HepG2 (cell line): Measurements from ENCODE around the gene PIEZO1. TPM values are rescaled to one million over a fixed set of nuclear protein-coding genes. Genes with fewer than 3 reads are reported as not detected.

ENCODE experiments used
- ARNT2 ChIP-seq: sonication (generic); formaldehyde crosslinking; IDR thresholded peaks from 2 replicates; pipeline ENCODE4 v1.8.0; 2022; ENCODE audit warnings: mild to moderate bottlenecking, low read depth, missing genetic modification reagents, moderate library complexity
- CCDC6 ChIP-seq: sonication (generic); formaldehyde crosslinking; IDR thresholded peaks from 2 replicates; pipeline ENCODE4 v1.8.1; 2022; ENCODE audit warnings: mild to moderate bottlenecking, missing genetic modification reagents, moderate library complexity
- ELF4 ChIP-seq: sonication (generic); formaldehyde crosslinking; IDR thresholded peaks from 2 replicates; pipeline ENCODE4 v1.5.0; 2020; ENCODE audit warnings: missing genetic modification reagents, mild to moderate bottlenecking, moderate library complexity, borderline replicate concordance
- FOSL2 ChIP-seq: sonication (generic); formaldehyde crosslinking; IDR thresholded peaks from 2 replicates; pipeline ENCODE4 v1.4.0; 2020; ENCODE audit warnings: missing genetic modification reagents
- KDM5B ChIP-seq: sonication (generic); formaldehyde crosslinking; IDR thresholded peaks from 2 replicates; pipeline ENCODE4 v1.4.0; 2020; ENCODE audit warnings: missing genetic modification reagents, mild to moderate bottlenecking, borderline replicate concordance
- NR2C2 ChIP-seq: sonication (generic); formaldehyde crosslinking; IDR thresholded peaks from 2 replicates; pipeline ENCODE4 v1.4.0; 2020; ENCODE audit warnings: missing genetic modification reagents, mild to moderate bottlenecking, moderate library complexity, borderline replicate concordance
- NR2F6 ChIP-seq, 2 experiments: IDR thresholded peaks; 2 replicates each; pipeline ENCODE4 v1.6.1; 2016; ENCODE audit warnings: antibody characterized with exemption in 1 of 2, mild to moderate bottlenecking in 1 of 2
- REL ChIP-seq: sonication (generic); formaldehyde crosslinking; conservative IDR thresholded peaks from 2 replicates; pipeline ENCODE4 v1.8.0; 2022; ENCODE audit warnings: mild to moderate bottlenecking, missing genetic modification reagents, moderate library complexity
- SMAD1 ChIP-seq: sonication (generic); formaldehyde crosslinking; IDR thresholded peaks from 2 replicates; pipeline ENCODE4 v1.4.0; 2020; ENCODE audit warnings: missing genetic modification reagents, low read depth, mild to moderate bottlenecking, borderline replicate concordance
- SMARCE1 ChIP-seq: fragments of 450-650 bp; IDR thresholded peaks from 2 replicates; pipeline ENCODE4 v1.6.1; 2017; ENCODE audit warnings: borderline replicate concordance
- SP4 ChIP-seq: sonication (generic); formaldehyde crosslinking; IDR thresholded peaks from 2 replicates; pipeline ENCODE4 v1.8.1; 2023; ENCODE audit warnings: mild to moderate bottlenecking, missing genetic modification reagents
- ZFP62 ChIP-seq: sonication (generic); formaldehyde crosslinking; IDR thresholded peaks from 2 replicates; pipeline ENCODE4 v1.4.0; 2020; ENCODE audit warnings: missing genetic modification reagents
- ZNF12 ChIP-seq: sonication (generic); formaldehyde crosslinking; IDR thresholded peaks from 2 replicates; pipeline ENCODE4 v1.5.0; 2020; ENCODE audit warnings: missing genetic modification reagents
- ZNF430 ChIP-seq: sonication (generic); formaldehyde crosslinking; IDR thresholded peaks from 2 replicates; pipeline ENCODE4 v1.9.0; 2021; ENCODE audit warnings: mild to moderate bottlenecking, missing genetic modification reagents
- ZNF569 ChIP-seq: sonication (generic); formaldehyde crosslinking; IDR thresholded peaks from 2 replicates; pipeline ENCODE4 v1.5.0; 2020; ENCODE audit warnings: mild to moderate bottlenecking, missing genetic modification reagents, moderate library complexity, borderline replicate concordance
- polyA plus RNA-seq, 8 experiments: library from polyadenylated mRNA; depleted of rRNA in 3 of 8; stranded (reverse) in 7 of 8; unstranded in 1 of 8; fragments of >200 nt; fragmentation: Illumina TruSeq in 4 of 8; extraction: Trizol in 4 of 8; gene quantifications; 2 replicates each; pipeline versions ENCODE4 v1.2.1 to v1.2.3, GENCODE V29; 2011 to 2016; ENCODE audit warnings: low read depth in 4 of 8, missing spikeins in 1 of 8, mixed read lengths in 1 of 8; ENCODE audit not compliant: insufficient read depth in 1 of 8
- total RNA-seq, 5 experiments: library from RNA; depleted of rRNA; stranded (reverse); fragments of >200 nt; fragmentation: Illumina TruSeq; extraction: Trizol; gene quantifications; 2 replicates each; pipeline ENCODE4 v1.2.3, GENCODE V29; 2016; ENCODE audit warnings: low read depth in 1 of 5
- TF ChIP-seq, protein P1 (sequence below): sonication (generic); formaldehyde crosslinking; IDR thresholded peaks from 2 replicates; pipeline ENCODE4 v1.5.1; 2020; ENCODE audit warnings: mild to moderate bottlenecking, missing genetic modification reagents
- TF ChIP-seq, protein P2 (sequence below): sonication (generic); formaldehyde crosslinking; IDR thresholded peaks from 2 replicates; pipeline ENCODE4 v1.5.0; 2020; ENCODE audit warnings: missing genetic modification reagents, mild to moderate bottlenecking, borderline replicate concordance
- TF ChIP-seq, protein P3 (sequence below): sonication (generic); formaldehyde crosslinking; IDR thresholded peaks from 2 replicates; pipeline ENCODE4 v1.4.0; 2020; ENCODE audit warnings: missing genetic modification reagents
- TF ChIP-seq, protein P4 (sequence below): sonication (generic); formaldehyde crosslinking; IDR thresholded peaks from 2 replicates; pipeline ENCODE4 v1.5.0; 2020; ENCODE audit warnings: missing genetic modification reagents, mild to moderate bottlenecking, borderline replicate concordance
- TF ChIP-seq, protein P5 (sequence below): IDR thresholded peaks from 2 replicates; pipeline ENCODE4 v1.6.1; 2018; ENCODE audit warnings: missing genetic modification reagents

Gene PIEZO1
- total and polyA plus RNA-seq, 2 of the 13 experiments (the other 11 are each of a cell fraction or from before 2014, with no cell fraction given): 67.9 to 85.0 TPM

DNA sequence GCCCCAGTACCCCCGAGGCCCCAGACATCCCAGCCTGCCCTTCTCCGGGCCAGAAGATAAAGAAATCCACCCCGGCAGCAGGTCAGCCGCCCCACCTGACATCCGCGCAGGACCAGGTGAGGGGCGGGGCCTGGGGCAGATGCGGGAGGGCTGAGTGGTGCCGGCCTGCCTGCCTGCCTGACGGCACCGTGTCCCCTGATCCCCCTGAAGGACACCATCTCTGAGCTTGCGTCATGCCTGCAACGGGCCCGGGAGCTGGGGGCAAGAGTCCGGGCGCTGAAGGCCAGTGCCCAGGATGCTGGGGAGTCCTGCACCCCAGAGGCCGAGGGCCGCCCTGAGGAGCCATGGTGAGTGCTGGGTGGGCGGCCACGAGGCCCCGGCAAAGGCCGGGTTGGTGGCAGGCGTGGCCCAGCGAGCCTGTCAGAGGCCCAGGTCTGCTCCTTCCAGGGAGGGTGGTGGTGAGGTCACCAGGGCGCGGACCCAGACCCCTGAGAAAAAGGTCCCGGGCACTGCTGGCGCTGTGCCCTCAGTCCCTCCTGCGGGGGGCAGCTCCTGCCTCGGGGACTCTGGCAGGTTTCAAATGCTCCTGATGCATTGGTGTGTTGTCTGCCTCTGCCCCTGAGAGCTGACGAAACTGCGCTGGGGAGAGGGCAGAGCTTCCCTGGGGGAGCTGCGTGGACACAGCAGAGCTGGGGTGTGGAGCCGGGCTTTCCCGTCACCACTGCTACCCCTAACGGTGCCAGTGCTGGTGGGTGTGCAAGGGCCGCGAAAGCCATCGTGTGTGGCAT, 19.7 kb upstream of the PIEZO1 start (continued):
- TF ChIP-seq, protein P1, sequence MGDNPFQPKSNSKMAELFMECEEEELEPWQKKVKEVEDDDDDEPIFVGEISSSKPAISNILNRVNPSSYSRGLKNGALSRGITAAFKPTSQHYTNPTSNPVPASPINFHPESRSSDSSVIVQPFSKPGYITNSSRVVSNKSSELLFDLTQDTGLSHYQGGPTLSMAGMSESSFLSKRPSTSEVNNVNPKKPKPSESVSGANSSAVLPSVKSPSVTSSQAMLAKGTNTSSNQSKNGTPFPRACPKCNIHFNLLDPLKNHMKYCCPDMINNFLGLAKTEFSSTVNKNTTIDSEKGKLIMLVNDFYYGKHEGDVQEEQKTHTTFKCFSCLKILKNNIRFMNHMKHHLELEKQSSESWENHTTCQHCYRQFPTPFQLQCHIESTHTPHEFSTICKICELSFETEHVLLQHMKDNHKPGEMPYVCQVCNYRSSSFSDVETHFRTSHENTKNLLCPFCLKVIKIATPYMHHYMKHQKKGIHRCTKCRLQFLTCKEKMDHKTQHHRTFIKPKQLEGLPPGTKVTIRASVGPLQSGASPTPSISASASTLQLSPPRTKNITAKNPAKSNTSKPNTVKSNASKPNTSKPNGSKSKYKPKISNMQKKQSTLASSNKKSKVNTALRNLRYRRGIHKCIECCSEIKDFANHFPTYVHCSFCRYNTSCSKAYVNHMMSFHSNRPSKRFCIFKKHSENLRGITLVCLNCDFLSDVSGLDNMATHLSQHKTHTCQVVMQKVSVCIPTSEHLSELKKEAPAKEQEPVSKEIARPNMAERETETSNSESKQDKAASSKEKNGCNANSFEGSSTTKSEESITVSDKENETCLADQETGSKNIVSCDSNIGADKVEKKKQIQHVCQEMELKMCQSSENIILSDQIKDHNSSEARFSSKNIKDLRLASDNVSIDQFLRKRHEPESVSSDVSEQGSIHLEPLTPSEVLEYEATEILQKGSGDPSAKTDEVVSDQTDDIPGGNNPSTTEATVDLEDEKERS (CRISPR knock-in tag): no peak
- TF ChIP-seq, protein P2, sequence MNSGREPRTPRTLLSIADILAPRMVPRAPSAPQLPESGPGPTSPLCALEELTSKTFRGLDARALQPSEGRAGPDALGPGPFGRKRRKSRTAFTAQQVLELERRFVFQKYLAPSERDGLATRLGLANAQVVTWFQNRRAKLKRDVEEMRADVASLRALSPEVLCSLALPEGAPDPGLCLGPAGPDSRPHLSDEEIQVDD (CRISPR knock-in tag): 0 out of 2 replicates have a peak, but pooled peaks have one; percentile 21
- TF ChIP-seq SP4 (CRISPR knock-in tag) (no peak), ARNT2 (CRISPR knock-in tag) (peak; percentile 66; the same call in 1 of the 2 replicates), ZNF12 (CRISPR knock-in tag) (peak; percentile 49; the same call in 1 of the 2 replicates), ZFP62 (no peak), ZNF430 (CRISPR knock-in tag) (peak; percentile 59; the same call in 1 of the 2 replicates), CCDC6 (CRISPR knock-in tag) (no peak), NR2F6 (IDR thresholded peaks at IDR 0.05) (no peak), NR2F6 (CRISPR knock-in tag; IDR thresholded peaks at IDR 0.05) (peak; percentile 33; the same call in 1 of the 2 replicates), ELF4 (CRISPR knock-in tag) (no peak), FOSL2 (CRISPR knock-in tag) (no peak), ZNF569 (CRISPR knock-in tag) (no peak), SMAD1 (CRISPR knock-in tag) (peak; percentile 60; the same call in 1 of the 2 replicates), REL (peak; percentile 71; the same call in 1 of the 2 replicates), KDM5B (CRISPR knock-in tag) (peak; percentile 62; the same call in 1 of the 2 replicates), SMARCE1 (no peak), NR2C2 (CRISPR knock-in tag) (peak; percentile 48; the same call in 1 of the 2 replicates)
- TF ChIP-seq, protein P3, sequence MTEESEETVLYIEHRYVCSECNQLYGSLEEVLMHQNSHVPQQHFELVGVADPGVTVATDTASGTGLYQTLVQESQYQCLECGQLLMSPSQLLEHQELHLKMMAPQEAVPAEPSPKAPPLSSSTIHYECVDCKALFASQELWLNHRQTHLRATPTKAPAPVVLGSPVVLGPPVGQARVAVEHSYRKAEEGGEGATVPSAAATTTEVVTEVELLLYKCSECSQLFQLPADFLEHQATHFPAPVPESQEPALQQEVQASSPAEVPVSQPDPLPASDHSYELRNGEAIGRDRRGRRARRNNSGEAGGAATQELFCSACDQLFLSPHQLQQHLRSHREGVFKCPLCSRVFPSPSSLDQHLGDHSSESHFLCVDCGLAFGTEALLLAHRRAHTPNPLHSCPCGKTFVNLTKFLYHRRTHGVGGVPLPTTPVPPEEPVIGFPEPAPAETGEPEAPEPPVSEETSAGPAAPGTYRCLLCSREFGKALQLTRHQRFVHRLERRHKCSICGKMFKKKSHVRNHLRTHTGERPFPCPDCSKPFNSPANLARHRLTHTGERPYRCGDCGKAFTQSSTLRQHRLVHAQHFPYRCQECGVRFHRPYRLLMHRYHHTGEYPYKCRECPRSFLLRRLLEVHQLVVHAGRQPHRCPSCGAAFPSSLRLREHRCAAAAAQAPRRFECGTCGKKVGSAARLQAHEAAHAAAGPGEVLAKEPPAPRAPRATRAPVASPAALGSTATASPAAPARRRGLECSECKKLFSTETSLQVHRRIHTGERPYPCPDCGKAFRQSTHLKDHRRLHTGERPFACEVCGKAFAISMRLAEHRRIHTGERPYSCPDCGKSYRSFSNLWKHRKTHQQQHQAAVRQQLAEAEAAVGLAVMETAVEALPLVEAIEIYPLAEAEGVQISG (CRISPR knock-in tag): no peak
- TF ChIP-seq, protein P4, sequence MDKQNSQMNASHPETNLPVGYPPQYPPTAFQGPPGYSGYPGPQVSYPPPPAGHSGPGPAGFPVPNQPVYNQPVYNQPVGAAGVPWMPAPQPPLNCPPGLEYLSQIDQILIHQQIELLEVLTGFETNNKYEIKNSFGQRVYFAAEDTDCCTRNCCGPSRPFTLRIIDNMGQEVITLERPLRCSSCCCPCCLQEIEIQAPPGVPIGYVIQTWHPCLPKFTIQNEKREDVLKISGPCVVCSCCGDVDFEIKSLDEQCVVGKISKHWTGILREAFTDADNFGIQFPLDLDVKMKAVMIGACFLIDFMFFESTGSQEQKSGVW (CRISPR knock-in tag): no peak
- TF ChIP-seq, protein P5, sequence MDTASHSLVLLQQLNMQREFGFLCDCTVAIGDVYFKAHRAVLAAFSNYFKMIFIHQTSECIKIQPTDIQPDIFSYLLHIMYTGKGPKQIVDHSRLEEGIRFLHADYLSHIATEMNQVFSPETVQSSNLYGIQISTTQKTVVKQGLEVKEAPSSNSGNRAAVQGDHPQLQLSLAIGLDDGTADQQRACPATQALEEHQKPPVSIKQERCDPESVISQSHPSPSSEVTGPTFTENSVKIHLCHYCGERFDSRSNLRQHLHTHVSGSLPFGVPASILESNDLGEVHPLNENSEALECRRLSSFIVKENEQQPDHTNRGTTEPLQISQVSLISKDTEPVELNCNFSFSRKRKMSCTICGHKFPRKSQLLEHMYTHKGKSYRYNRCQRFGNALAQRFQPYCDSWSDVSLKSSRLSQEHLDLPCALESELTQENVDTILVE (CRISPR knock-in tag): 0 out of 2 replicates have a peak, but pooled peaks have one; percentile 38
